H1 (cell line): ENCODE data around the gene U2AF1L4.

Experiments
- BRCA1 ChIP-seq: IDR thresholded peaks from 2 replicates; pipeline ENCODE4 v1.6.1; 2012; ENCODE audit warnings: low read depth, low read length, improper control_type of control experiment
- CTCF ChIP-seq, 3 experiments: IDR thresholded peaks; 1 replicate in 2 of 3; 2 replicates in 1 of 3; pipeline versions ENCODE4 v1.5.1 to v1.6.1; 2011; ENCODE audit warnings: low read length in 3 of 3, mild to moderate bottlenecking in 3 of 3, inconsistent platforms in 2 of 3, low read depth in 1 of 3, moderate library complexity in 1 of 3; ENCODE audit not compliant: insufficient read depth in 1 of 3; ENCODE audit errors: control extremely low read depth in 1 of 3
- EP300 ChIP-seq, 2 experiments: IDR thresholded peaks; 1 replicate in 1 of 2; 2 replicates in 1 of 2; pipeline ENCODE4 v1.6.1; 2011 to 2012; ENCODE audit warnings: low read depth in 2 of 2, low read length in 2 of 2, mild to moderate bottlenecking in 2 of 2, borderline replicate concordance in 1 of 2, inconsistent platforms in 1 of 2, moderate library complexity in 1 of 2
- GABPA ChIP-seq: IDR thresholded peaks from 2 replicates; pipeline ENCODE4 v1.6.1; 2011; ENCODE audit warnings: mild to moderate bottlenecking, low read length, moderate library complexity, borderline replicate concordance; ENCODE audit not compliant: insufficient read depth
- HDAC2 ChIP-seq, 2 experiments: fragments of 300-600 bp in 1 of 2; sonication (generic) in 1 of 2; IDR thresholded peaks; 2 replicates each; pipeline ENCODE4 v1.6.1; 2011 to 2012; ENCODE audit warnings: low read depth in 2 of 2, low read length in 2 of 2, mild to moderate bottlenecking in 2 of 2, moderate library complexity in 2 of 2, borderline replicate concordance in 1 of 2, inconsistent platforms in 1 of 2
- POLR2AphosphoS5 ChIP-seq: IDR thresholded peaks from 2 replicates; pipeline ENCODE4 v1.6.1; 2011; ENCODE audit warnings: low read depth, low read length
- TAF1 ChIP-seq: IDR thresholded peaks from 2 replicates; pipeline ENCODE4 v1.6.1; 2011; ENCODE audit warnings: mild to moderate bottlenecking, low read depth, low read length
- USF2 ChIP-seq: IDR thresholded peaks from 2 replicates; pipeline ENCODE4 v1.6.1; 2011; ENCODE audit warnings: low read length, improper control_type of control experiment

- TF ChIP-seq BRCA1 (no peak), CTCF (IDR thresholded peaks at IDR 0.05; ENCODE audit: control extremely low read depth in 1 of 3, insufficient read depth in 1 of 3, low read depth in 1 of 3, low read length in 3 of 3) (no peak), HDAC2 (IDR thresholded peaks at IDR 0.05; ENCODE audit: borderline replicate concordance in 1 of 2, low read depth in 2 of 2, low read length in 2 of 2) (no peak), EP300 (IDR thresholded peaks at IDR 0.05; ENCODE audit: borderline replicate concordance in 1 of 2, low read depth in 2 of 2, low read length in 2 of 2) (no peak), GABPA (no peak), TAF1 (no peak), USF2 (no peak), POLR2AphosphoS5 (no peak)
These were observed 31.2 kb downstream of the U2AF1L4 start for GRCh38 chr19:35713904-35714495.
